ENCODE results near the gene MYO15A. TPM values are rescaled to one million over a fixed set of nuclear protein-coding genes. Genes with fewer than 3 reads are reported as not detected.

MYO15A gene
- 1 to 10 TPM; 1.9 to 5.3 (median 3.2) TPM for polyA plus RNA-seq (ENCODE audit: insufficient read length in 4 of 4)

- DNase-seq (ENCODE audit: low read depth in 4 of 4, low spot score in 2 of 4), result no peak
Observed at GRCh38 chr17:18108401-18109312, at the start of gene MYO15A. TSS of gene MYO15A (plus strand) at chr17:18108756. CDS start at chr17:18118801, 10,045 bp downstream.

- no peak for DNase-seq (ENCODE audit: low read depth in 4 of 4, low spot score in 2 of 4)
Observed at GRCh38 chr17:18059283-18059682, 49.3 kb upstream of the MYO15A start.

GRCh38 chr17:18064053-18064452 is 44.5 kb upstream of the MYO15A start:
- no peak for DNase-seq (ENCODE audit: low read depth in 4 of 4, low spot score in 2 of 4)

GRCh38 chr17:18065546-18065945 is 43.0 kb upstream of the MYO15A start:
- DNase-seq (ENCODE audit: low read depth in 4 of 4, low spot score in 2 of 4), result no peak

- no peak for DNase-seq (ENCODE audit: low read depth in 4 of 4, low spot score in 2 of 4)
Observed at GRCh38 chr17:18066866-18067265, 41.7 kb upstream of the MYO15A start.

- no peak for DNase-seq (ENCODE audit: low read depth in 4 of 4, low spot score in 2 of 4)
Observed at GRCh38 chr17:18069101-18069500, 39.5 kb upstream of the MYO15A start.

GRCh38 chr17:18070861-18071340 is 37.7 kb upstream of the MYO15A start:
- peak in 3 of 4 donors; percentile 21 to 50 (median 28) for DNase-seq (ENCODE audit: low read depth in 4 of 4, low spot score in 2 of 4)

GRCh38 chr17:18071751-18072150 is 36.8 kb upstream of the MYO15A start:
- no peak for DNase-seq (ENCODE audit: low read depth in 4 of 4, low spot score in 2 of 4)

GRCh38 chr17:18074566-18075272 is 33.8 kb upstream of the MYO15A start:
- no peak for DNase-seq (ENCODE audit: low read depth in 4 of 4, low spot score in 2 of 4)

GRCh38 chr17:18076936-18077335 is 31.6 kb upstream of the MYO15A start:
- no peak for DNase-seq (ENCODE audit: low read depth in 4 of 4, low spot score in 2 of 4)

- no peak for DNase-seq (ENCODE audit: low read depth in 4 of 4, low spot score in 2 of 4)
Observed at GRCh38 chr17:18079543-18079942, 29.0 kb upstream of the MYO15A start.

- no peak for DNase-seq (ENCODE audit: low read depth in 4 of 4, low spot score in 2 of 4)
Observed at GRCh38 chr17:18084256-18084655, 24.3 kb upstream of the MYO15A start.

GRCh38 chr17:18087610-18088491 is 20.7 kb upstream of the MYO15A start, which contains the start of gene DRG2:
TSS of gene DRG2 (plus strand) at chr17:18087948. CDS start at chr17:18088024, 76 bp downstream.
- peak; percentile 74 to 88 (median 82) for DNase-seq (ENCODE audit: low read depth in 4 of 4, low spot score in 2 of 4)

GRCh38 chr17:18089613-18090012 is 18.9 kb upstream of the MYO15A start:
- DNase-seq (ENCODE audit: low read depth in 4 of 4, low spot score in 2 of 4), result no peak

GRCh38 chr17:18093616-18094408 is 14.7 kb upstream of the MYO15A start:
- DNase-seq (ENCODE audit: low read depth in 4 of 4, low spot score in 2 of 4), result no peak

- DNase-seq (ENCODE audit: low read depth in 4 of 4, low spot score in 2 of 4), result no peak
Observed at GRCh38 chr17:18094409-18094807, 14.1 kb upstream of the MYO15A start.

- no peak for DNase-seq (ENCODE audit: low read depth in 4 of 4, low spot score in 2 of 4)
Observed at GRCh38 chr17:18099516-18099915, 9.0 kb upstream of the MYO15A start.

GRCh38 chr17:18100616-18101015 is 7.9 kb upstream of the MYO15A start:
- no peak for DNase-seq (ENCODE audit: low read depth in 4 of 4, low spot score in 2 of 4)

GRCh38 chr17:18101828-18102227 is 6.7 kb upstream of the MYO15A start:
- DNase-seq (ENCODE audit: low read depth in 4 of 4, low spot score in 2 of 4), result no peak

GRCh38 chr17:18102640-18103039 is 5.9 kb upstream of the MYO15A start:
- DNase-seq (ENCODE audit: low read depth in 4 of 4, low spot score in 2 of 4), result no peak

Measured in left renal cortex interstitium (tissue), 4 donors.